Activated CD4-positive, alpha-beta T cell treated with anti-CD3 and anti-CD28 coated beads for 36 hours (primary cell): ENCODE data around the gene ZNF311. TPM values are rescaled to one million over a fixed set of nuclear protein-coding genes. Genes with fewer than 3 reads are reported as not detected.
A peak's percentile ranks its signal among the peaks of the same experiment; 100 is the strongest.

Experiments used
- ATAC-seq: fragments of 200-7000 bp; cut with Tn5 transposase; one replicate; pipeline ENCODE4 v1.10.0; 2021; ENCODE audit warnings: mild to moderate bottlenecking, moderate library complexity
- CTCF ChIA-PET: fragments of 350-600 bp; sonication (Branson Sonifier 250); formaldehyde crosslinking; loops from one replicate; lab custom pipeline; 2021; ENCODE audit warnings: antibody characterized with exemption; lab: Charles Lee
- POLR2A ChIA-PET: fragments of 350-600 bp; sonication (Branson Sonifier 250); formaldehyde crosslinking; loops from one replicate; lab custom pipeline; 2021; ENCODE audit warnings: antibody characterized with exemption, inconsistent platforms; lab: Charles Lee
- DNase-seq: peaks from one replicate; pipeline ENCODE4 v3.0.0-alpha.2; 2020
- H3K27ac Mint-ChIP-seq: one replicate; pipeline ENCODE4 v1.8.0; 2021; ENCODE audit warnings: mixed read lengths
- H3K27me3 Mint-ChIP-seq: one replicate; pipeline ENCODE4 v1.8.0; 2021; ENCODE audit warnings: mixed read lengths
- H3K36me3 Mint-ChIP-seq: one replicate; pipeline ENCODE4 v1.8.0; 2021; ENCODE audit warnings: low read depth, mixed read lengths
- H3K4me1 Mint-ChIP-seq: one replicate; pipeline ENCODE4 v1.8.0; 2021; ENCODE audit warnings: mixed read lengths
- H3K4me3 Mint-ChIP-seq: one replicate; pipeline ENCODE4 v1.8.0; 2021; ENCODE audit warnings: mild to moderate bottlenecking, moderate library complexity, mixed read lengths
- H3K9me3 Mint-ChIP-seq: one replicate; pipeline ENCODE4 v1.8.0; 2021; ENCODE audit warnings: low read depth, mixed read lengths
- intact Hi-C, 2 experiments: fragments of 100-400 bp; cut with DNase I in 1 of 2; cut with micrococcal nuclease in 1 of 2; formaldehyde crosslinking; loops; one replicate each; pipeline versions ENCODE4 v1.14.2 to v1.15.1; 2022 to 2024; cut with DNase I, micrococcal nuclease
- total RNA-seq, 2 experiments: library from RNA; stranded (reverse); gene quantifications; one replicate each; pipeline ENCODE4 v1.2.3, GENCODE V29; 2021

The ZNF311 gene
- total RNA-seq, 2 experiments from 2014 or later: 0.98 to 1.0 TPM

DNA sequence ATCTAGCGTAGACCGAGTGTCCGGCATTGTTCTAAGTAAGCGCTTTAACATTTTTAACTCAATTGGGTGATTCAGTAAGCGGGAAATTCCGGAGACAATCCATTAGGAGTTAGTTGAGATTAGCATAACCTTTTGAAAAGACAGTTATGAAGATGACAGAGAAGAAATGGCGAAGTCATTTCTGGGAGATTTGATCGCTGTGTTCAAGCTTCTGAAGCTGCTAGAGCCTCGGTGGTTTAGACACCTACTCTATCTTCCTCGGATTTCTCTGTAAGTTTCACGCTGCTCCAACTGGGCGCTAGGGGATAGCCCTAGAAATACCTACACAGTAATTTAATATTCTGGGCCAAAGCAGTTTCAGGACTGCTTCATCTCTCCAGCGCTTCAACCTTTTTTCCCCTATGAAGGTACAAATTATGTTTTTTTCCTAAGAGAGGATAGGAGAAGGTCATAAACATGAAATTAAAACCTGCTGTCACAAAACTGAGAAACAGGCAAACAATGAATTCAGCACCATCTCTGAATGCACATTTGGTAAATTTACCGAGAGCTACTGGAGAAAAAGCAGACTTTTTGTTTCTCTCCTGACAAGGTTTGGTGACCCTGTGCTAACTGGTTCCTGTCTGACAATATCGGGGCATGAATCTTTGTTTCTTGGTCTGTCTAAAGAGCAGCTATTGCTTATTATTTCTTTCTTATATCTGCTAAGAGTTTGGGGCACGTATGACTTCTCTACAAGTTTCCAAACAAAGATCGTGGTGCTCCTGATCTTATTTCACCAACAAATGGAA is 22.4 kb downstream of the ZNF311 start:
- intact Hi-C loops: loop anchor here (1.0 to 5.0 kb wide), 7 partner anchors 34 to 845 kb away; no protein-coding TSS in a partner anchor
- ATAC-seq: peak; percentile 28
- DNase-seq: peak; percentile 33
- ChIA-PET CTCF (interaction anchor here (0.7 to 2.5 kb wide), 9 partner anchors 23 to 146 kb away, joined by 3 to 9 read pairs (median 3); partner anchors contain the start of genes TRIM27 and ZNF311), POLR2A (interaction anchor here (0.6 kb wide), 2 partner anchors 40 to 1092 kb away, joined by 3 to 5 read pairs; a partner anchor contains a TSS)
- Mint-ChIP-seq H3K4me1 (peaks cover 38% of the 10 kb centered on the region), H3K27ac (peak overlapping the region; percentile 63), H3K9me3 (no peaks in the 10 kb centered on the region), H3K27me3 (peaks cover 44% of the 10 kb centered on the region), H3K4me3 (peak overlapping the region; percentile 86), H3K36me3 (peaks cover 8% of the 10 kb centered on the region)

DNA sequence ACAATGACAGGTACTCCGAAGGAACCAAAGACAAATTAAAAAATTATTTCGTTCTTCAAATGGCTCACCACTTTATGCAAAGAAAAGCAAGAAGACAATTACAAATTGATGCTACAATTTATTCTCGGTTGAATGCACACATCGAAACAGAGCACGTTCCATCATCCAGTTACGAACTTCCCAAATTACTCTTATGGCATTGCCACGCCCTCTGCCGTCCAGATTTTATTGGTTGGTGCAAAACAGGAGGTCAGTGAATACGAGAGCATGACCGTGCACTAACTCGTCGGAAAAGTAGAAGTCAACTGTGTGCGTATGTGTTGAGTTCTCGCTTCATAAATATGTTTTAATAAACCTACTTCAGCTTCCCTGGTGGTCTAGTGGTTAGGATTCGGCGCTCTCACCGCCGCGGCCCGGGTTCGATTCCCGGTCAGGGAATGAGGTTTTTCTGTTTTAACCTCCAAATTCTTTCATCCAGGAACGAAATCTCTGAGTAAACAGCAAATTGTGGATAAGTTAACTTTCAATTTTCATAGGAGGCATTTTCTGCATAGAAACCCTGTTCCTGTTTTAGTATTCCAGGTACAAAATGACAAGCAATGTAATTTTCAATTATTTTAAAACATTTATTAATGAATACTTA is 23.2 kb downstream of the ZNF311 start:
- peak overlapping the region; percentile 79 for H3K27ac Mint-ChIP-seq
- H3K36me3 Mint-ChIP-seq: peaks cover 8% of the 10 kb centered on the region
- peak; percentile 82 for DNase-seq
- intact Hi-C loops: loop anchor here (1.0 to 5.0 kb wide), 10 partner anchors 34 to 845 kb away; no protein-coding TSS in a partner anchor
- H3K4me3 Mint-ChIP-seq: peak overlapping the region; percentile 86
- peak; percentile 42 for ATAC-seq
- peaks cover 47% of the 10 kb centered on the region for H3K27me3 Mint-ChIP-seq
- peaks cover 42% of the 10 kb centered on the region for H3K4me1 Mint-ChIP-seq
- no peaks in the 10 kb centered on the region for H3K9me3 Mint-ChIP-seq
- POLR2A ChIA-PET: no interaction called here
- CTCF ChIA-PET: interaction anchor here (0.7 to 3.0 kb wide), 10 partner anchors 29 to 144 kb away, joined by 3 to 17 read pairs (median 4); partner anchors contain the start of gene TRIM27

DNA sequence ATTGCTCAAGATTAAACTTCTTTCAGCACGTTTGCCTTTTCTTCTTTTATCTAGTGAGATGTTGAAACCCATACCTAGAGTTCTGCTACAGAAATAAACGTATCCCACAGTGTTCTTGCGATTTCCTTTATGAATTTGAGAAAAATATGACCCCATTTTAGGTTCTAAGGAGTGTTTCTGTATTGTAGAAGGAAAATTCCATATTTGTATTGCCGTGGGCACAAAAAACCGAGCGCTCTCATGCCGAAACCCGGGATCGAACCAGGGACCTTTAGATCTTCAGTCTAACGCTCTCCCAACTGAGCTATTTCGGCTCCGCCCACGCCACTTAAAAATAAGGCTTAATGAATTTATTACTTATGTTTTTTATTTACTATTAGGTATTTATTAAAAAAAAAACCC is 23.7 kb downstream of the ZNF311 start:
- CTCF ChIA-PET: interaction anchor here (0.7 to 3.0 kb wide), 12 partner anchors 29 to 144 kb away, joined by 3 to 17 read pairs (median 4); partner anchors contain the start of gene TRIM27
- peaks cover 48% of the 10 kb centered on the region for H3K4me1 Mint-ChIP-seq
- intact Hi-C loops: loop anchor here (1.0 to 5.0 kb wide), 6 partner anchors 35 to 844 kb away; no protein-coding TSS in a partner anchor

DNA sequence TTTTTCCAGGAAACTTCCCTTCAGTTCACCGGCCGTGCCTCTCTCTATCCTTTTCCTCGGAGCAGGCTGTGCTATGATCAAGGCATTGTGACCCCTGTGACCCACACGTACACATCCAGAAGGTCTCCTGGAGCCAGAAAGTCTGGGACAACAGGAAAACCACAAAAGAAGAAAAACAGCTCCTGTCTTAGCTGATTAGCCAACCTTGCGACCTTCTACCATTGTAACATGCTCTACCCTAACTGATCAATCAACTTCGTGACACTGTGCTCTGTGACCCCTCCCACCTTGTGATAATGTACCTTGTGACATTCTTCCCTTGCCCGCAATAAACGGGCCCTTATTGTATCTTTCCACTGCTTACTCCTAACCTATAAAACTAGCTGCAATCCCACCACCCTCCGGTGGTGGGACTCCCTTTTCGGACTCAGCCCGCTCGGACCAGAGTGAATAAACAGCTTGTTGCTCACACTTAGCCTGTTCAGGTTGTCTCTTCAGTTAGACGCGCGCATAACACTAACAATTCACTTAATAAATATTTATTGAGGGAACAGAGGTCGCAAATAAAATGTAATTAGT is 24.2 kb downstream of the ZNF311 start:
- H3K9me3 Mint-ChIP-seq: no peaks in the 10 kb centered on the region
- peaks cover 48% of the 10 kb centered on the region for H3K4me1 Mint-ChIP-seq
- intact Hi-C loops: loop anchor here (1.0 to 5.0 kb wide), 6 partner anchors 35 to 844 kb away; no protein-coding TSS in a partner anchor

More for the DNA sequence above, 23.7 kb downstream of the ZNF311 start:
- peak overlapping the region; percentile 86 for H3K4me3 Mint-ChIP-seq
- peak overlapping the region; percentile 86 for H3K27ac Mint-ChIP-seq
- DNase-seq: peak; percentile 85
- POLR2A ChIA-PET: no interaction called here
- H3K9me3 Mint-ChIP-seq: no peaks in the 10 kb centered on the region
- peaks cover 8% of the 10 kb centered on the region for H3K36me3 Mint-ChIP-seq
- H3K27me3 Mint-ChIP-seq: peaks cover 47% of the 10 kb centered on the region
- ATAC-seq: peak; percentile 30

DNA sequence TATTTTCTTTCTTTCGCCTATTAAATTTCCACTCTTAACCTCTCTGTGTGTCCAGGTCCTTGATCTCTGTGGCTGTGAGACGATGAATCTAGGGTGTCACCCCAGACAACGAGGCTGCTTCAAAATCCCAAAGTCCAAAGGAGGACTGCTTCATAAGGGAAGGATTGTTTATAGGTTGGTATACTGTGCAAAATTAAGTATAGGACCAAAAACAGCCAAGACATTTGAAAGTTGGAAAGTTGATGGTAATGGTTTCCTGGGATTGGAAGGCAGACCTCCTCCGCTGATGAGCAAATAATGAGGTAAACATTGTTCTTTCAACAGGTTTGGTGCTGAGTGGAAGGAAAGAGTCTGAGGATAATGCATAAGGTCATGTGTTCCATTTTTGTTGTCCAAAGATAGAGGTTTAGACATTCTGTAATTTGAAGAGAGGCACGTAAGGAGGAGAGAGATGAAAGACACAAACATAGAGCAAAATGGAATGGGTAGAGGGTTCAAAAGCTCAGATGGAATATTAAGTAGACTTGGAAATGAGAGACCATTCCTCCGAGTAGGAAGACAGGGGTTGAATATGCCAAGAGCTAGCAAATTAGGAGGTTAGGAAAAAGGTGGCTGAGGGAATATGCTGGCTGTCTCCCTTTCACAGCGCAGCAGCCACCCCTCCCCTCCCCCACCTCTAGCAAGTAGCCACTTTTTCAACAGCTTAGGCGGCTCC is 24.8 kb downstream of the ZNF311 start:
- ChIA-PET POLR2A (no interaction called here), CTCF (interaction anchor here (0.6 to 3.0 kb wide), 10 partner anchors 31 to 1133 kb away, joined by 3 to 17 read pairs (median 4); no protein-coding TSS in a partner anchor)

More for the DNA sequence above, 24.2 kb downstream of the ZNF311 start:
- Mint-ChIP-seq H3K4me3 (peak overlapping the region; percentile 86), H3K27me3 (peaks cover 43% of the 10 kb centered on the region), H3K27ac (peak overlapping the region; percentile 86), H3K36me3 (peaks cover 8% of the 10 kb centered on the region)
- DNase-seq (peak; percentile 74), ATAC-seq (peak; percentile 76)
- CTCF ChIA-PET: interaction anchor here (0.6 to 3.0 kb wide), 14 partner anchors 28 to 1134 kb away, joined by 3 to 17 read pairs (median 4); partner anchors contain the start of gene TRIM27
- POLR2A ChIA-PET: no interaction called here

DNA sequence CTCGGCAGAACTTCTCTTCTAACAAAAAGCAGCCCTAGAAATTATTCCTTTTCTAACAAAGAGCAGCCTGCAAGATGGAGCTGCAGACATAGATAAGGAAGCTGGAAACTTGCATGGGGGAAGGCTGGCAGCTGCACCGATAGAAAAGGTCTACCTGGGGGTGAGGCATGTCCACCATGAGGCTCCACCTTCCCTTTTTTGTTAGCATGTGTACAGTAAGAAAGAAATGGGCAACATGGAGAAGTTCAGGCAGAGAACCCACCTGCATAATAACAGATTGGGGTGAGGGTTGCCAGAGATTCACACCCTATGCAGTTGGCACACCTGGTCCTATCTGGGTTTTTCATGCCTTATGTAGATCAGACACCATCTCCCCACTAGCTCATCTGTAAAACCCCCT is 25.4 kb downstream of the ZNF311 start:
- DNase-seq (no peak), ATAC-seq (no peak)
- Mint-ChIP-seq H3K4me3 (no peak overlapping the region), H3K36me3 (peaks cover 8% of the 10 kb centered on the region), H3K4me1 (peaks cover 37% of the 10 kb centered on the region), H3K27ac (no peak overlapping the region), H3K27me3 (peaks cover 33% of the 10 kb centered on the region), H3K9me3 (no peaks in the 10 kb centered on the region)
- CTCF ChIA-PET: interaction anchor here (0.6 to 3.0 kb wide), 3 partner anchors 37 to 142 kb away, joined by 3 to 17 read pairs (median 4); no protein-coding TSS in a partner anchor
- POLR2A ChIA-PET: no interaction called here
- intact Hi-C loops: loop anchor here (5.0 kb wide), 3 partner anchors 97 to 842 kb away; no protein-coding TSS in a partner anchor

More for the DNA sequence above, 24.8 kb downstream of the ZNF311 start:
- intact Hi-C loops: loop anchor here (5.0 kb wide), 3 partner anchors 98 to 843 kb away; no protein-coding TSS in a partner anchor
- Mint-ChIP-seq H3K9me3 (no peaks in the 10 kb centered on the region), H3K4me1 (peaks cover 43% of the 10 kb centered on the region), H3K27me3 (peaks cover 36% of the 10 kb centered on the region), H3K27ac (peak overlapping the region; percentile 45), H3K36me3 (peaks cover 8% of the 10 kb centered on the region), H3K4me3 (peak overlapping the region; percentile 86)
- DNase-seq (peak; percentile 44), ATAC-seq (no peak)

DNA sequence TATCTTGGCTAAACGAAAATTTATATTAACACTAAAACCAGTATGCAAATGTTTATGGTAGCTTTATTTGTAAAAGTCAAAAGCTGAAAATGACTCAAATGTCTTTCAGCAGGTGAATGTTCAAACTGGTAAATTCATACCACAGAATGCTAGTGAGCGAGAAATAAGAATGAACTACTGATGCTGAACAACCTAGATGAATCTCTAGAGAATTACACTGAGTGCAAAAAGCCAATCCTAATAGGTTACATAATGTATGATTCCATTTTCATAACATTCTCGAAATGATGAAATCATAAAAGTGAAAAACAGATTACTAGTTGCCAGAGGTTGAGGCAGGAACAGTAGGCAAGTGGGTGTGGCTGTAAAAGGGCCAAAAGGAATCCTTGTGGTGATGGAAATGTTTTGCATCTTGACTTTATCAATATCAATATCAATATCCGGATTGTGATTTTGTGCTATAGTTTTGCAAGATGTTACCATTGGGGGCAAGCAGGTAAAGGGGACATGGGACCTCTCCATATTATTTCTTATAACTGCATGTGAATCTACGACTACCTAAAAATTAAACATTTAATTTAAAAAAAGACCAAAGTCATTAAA is 26.1 kb downstream of the ZNF311 start:
- intact Hi-C loops: no loop called here
- Mint-ChIP-seq H3K36me3 (peaks cover 8% of the 10 kb centered on the region), H3K27me3 (peaks cover 35% of the 10 kb centered on the region), H3K4me1 (peaks cover 36% of the 10 kb centered on the region), H3K4me3 (no peak overlapping the region), H3K9me3 (no peaks in the 10 kb centered on the region), H3K27ac (no peak overlapping the region)
- no peak for ATAC-seq
- no peak for DNase-seq
- ChIA-PET POLR2A (no interaction called here), CTCF (interaction anchor here (1.5 to 3.0 kb wide), 2 partner anchors 37 to 141 kb away, joined by 3 to 17 read pairs; no protein-coding TSS in a partner anchor)

DNA sequence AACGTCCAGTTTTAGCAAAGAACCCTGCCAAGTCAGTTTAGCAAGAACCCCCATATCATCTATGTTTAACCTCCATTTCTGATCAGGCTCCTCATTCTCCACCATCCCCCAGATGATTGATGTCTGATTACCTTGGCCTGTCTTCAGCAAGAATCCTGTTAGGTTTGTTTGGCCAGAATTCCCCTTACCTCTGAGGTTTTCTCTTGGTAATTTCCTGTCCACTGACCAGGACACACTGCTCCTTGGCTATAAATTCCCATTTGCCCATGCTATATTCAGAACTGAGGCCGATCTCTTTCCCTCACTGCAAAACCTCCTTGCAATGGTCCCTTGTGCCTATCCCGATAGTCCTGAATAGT is 27.0 kb downstream of the ZNF311 start:
- Mint-ChIP-seq H3K9me3 (no peaks in the 10 kb centered on the region), H3K27me3 (peaks cover 38% of the 10 kb centered on the region), H3K4me1 (peaks cover 33% of the 10 kb centered on the region), H3K27ac (no peak overlapping the region), H3K4me3 (no peak overlapping the region), H3K36me3 (peaks cover 8% of the 10 kb centered on the region)
- ChIA-PET CTCF (interaction anchor here (0.7 kb wide), 1 partner anchor 1130 kb away, joined by 3 read pairs; no protein-coding TSS in a partner anchor), POLR2A (no interaction called here)
- no peak for ATAC-seq
- intact Hi-C loops: no loop called here
- no peak for DNase-seq

DNA sequence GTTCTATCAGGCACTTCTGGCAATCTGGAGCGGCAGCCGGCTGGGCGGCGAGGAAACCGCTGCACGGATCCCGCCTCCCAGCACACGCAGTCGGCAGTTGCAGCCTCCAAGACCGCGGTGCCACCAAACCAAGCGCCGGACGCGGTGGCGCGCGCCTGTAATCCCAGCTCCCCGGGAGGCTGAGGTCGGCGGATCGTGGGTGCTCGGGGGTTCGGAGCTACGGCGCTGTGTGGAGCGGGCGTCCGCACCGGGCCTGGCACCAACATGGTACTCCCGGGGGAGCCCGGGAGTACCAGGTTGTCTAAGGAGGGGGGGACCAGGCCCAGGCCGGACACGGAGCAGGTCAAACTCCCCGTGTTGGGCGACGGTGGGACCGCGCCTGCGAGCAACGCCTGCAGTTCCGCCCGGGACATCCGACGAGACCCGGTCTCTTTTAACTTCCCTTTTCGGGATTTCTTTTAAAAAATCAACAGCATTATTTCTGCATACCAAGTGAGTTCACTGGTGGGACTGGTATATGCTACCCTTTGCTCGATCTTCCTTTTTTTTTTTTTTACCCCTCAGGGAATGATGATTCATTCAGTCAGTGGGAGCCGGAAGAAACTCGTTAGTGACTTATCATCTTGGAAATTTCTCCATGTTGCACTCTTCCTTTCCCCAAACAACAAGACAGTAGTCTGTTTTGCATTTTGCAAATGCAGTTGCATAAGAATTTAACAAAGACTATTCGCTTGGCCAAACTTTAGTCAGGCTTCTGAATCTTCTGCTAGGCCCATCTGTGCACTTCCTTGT is 27.6 kb downstream of the ZNF311 start:
- ATAC-seq (no peak), DNase-seq (peak; percentile 42)
- intact Hi-C loops: no loop called here
- Mint-ChIP-seq H3K9me3 (no peaks in the 10 kb centered on the region), H3K4me1 (peaks cover 27% of the 10 kb centered on the region), H3K36me3 (peaks cover 8% of the 10 kb centered on the region), H3K27me3 (peaks cover 38% of the 10 kb centered on the region), H3K27ac (peak overlapping the region; percentile 15), H3K4me3 (peak overlapping the region; percentile 50)
- ChIA-PET CTCF (no interaction called here), POLR2A (no interaction called here)
